IPS-11a (cell line): Measurements from ENCODE around the gene CELA3A.
"Not testable (repeated sequence)": the region's sequence is repeated elsewhere in the genome, so short reads cannot be mapped to it uniquely, and the experiment has no call there.

Experiments
- H3K4me3 ChIP-seq: one replicate; pipeline ENCODE4 v1.5.1; 2013; ENCODE audit warnings: low read depth, low read length, control low read depth

CELA3A gene

DNA sequence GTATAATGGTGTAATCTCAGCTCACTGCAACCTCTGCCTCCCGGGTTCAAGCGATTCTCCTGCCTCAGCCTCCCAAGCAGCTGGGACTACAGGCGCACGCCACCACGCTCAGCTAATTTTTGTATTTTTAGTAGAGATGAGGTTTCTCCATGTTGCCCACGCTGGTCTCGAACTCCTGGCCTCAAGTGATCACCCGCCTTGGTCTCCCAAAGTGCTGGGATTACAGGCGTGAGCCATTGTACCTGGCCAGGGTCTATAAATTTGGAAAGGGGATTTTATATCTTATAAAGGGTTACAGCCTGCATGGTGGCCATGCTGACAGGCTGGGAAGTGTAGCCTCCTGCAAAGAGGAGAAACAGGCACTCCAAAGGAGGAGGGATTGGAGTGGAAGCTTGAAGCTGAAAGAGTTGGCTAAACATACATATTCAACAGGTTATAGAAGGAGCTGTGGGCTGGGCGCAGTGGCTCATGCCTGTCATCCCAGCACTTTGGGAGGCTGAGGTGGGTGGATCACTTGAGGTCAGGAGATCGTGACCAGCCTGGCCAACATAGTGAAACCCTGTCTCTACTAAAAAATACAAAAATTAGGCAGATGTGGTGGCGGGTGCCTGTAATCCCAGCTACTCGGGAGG, 13.2 kb downstream of the CELA3A start:
- H3K4me3 ChIP-seq, result not testable (repeated sequence)

DNA sequence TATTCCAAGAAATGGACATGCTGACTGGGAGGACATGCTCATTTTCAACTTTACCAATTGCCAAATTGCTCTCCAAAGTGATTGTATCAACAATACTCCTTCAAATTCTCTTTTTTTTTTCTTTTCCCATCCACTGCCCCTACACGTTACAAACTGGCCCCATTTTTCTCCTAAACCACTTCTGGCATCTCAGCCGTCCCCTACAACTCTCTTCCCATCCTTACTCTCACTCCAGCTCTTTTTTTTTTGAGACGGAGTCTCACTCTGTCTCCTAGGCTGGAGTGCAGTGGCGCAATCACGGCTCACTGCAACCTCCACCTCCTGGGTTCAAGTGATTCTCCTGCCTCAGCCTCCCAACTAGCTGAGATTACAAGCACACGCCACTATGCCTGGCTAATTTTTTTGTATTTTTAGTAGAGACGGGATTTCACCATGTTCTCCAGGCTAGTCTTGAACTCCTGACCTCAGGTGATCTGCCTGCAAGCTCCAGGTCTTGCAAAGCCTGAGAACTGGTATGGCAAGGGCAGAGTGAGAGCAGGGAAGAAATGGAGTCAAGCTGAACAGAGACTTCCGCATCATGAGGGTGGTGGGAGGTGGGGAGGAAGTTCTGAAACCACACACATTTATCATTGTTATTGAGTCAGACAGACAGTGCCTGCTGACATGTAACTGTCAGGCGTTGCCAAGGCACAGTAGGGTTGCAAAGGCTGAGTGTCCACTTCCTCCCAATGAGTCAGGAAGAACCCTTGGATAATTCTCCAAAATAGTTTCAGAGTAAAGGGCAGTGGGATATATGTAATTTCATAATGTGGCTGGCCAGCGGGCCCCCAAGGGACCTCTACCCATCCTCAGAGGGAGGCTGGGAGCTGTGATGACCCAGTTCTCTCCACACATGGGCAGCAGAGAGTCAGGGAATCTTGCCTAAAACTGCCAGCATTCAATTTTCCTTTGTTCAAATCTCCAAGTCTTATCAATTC, 17.4 kb downstream of the CELA3A start:
- H3K4me3 ChIP-seq, result no peak overlapping the region

DNA sequence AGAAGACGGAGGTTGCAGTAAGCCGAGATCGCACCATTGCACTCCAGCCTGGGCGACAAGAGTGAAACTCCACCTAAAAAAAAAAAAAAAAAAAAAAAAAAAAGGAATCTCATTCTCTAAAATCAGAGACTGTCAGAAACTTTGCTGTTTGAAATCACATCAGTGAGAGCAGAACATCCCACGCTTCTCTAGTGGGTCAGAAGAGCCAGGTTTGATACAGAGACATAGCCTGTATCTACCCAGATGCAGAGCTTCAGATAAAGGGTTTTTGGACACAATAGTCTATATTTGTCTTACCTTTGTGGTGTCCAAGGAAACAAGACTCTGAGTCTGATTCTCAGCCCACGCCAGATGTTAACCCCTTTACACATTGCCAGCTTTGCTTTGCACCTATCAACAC, 19.6 kb downstream of the CELA3A start:
- H3K4me3 ChIP-seq, result no peak overlapping the region

DNA sequence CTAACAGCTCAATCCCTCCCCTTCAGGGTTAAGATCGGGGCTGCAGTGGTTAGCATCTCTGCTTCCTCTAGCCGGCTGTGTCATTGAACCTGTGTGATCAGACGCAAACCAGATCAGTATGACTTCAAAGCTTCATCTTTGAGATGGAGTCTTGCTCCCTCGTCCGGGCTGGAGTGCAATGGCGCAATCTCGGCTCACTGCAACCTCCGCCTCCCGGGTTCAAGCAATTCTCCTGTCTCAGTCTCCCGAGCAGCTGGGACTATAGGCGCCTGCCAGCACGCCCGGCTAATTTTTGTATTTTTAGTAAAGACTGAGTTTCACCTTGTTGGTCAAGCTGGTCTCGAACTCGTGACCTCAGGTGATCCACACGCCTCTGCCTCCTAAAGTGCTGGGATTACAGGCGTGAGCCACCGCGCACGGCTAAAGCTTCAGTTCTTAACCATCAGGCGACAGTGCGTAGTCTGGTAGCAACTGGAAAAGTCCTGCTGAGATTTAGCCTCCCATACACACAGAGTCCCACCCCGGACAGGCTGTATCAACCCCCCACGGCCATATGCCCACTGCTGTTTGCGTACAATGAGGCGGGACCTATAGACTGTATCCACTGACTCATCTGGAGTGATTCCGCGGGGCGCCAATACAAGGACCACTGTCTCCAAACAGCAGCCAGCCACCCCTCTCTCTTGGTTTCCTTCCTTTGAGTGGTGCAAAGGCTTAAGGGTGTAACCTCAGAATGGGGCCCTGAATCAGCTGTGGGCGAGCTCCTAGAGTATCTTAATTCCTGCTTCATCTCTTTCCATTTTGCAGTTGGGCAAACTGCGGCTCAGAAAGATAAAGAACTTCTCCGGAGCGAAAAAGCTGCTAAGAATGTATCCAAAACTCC, 23.3 kb downstream of the CELA3A start:
- H3K4me3 ChIP-seq, result peak overlapping the region; percentile 91

DNA sequence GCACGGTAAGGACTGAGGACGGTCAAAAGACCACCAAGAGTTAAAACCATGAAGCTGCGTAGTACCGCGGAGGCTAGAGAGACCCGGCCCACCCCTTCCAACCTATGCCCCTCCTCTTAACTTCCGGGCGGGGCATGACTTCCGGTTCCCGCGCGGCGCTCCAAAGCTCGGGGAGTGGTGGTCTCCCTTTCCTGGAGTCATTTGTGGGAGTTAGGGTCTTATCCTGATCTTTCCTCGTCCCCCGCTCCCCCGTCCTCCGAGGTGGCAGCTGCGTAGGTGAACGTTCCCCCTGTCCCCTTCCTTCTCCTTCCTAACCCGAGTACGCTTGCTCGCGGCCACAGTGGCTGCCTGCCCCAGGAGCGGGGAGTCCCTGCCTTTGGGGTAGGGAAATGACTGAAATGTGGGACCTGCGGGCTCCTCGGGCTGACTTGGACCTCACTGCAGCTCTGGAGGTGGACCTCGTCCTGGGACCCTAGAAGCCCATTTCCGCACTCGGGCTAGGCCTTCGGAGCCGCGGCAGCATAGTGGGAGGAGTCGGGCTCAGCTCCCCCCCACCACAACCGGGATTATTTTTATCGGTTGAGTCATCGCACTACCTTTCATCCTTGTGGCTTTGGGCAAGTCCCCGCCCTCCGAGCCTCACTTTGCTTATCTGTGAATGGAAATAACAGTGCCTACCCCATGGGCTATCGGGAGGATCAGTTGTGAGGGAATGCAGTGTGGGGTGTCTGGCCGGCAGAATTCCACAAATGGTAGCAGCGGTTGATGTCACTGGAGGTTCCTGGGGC, 24.1 kb downstream of the CELA3A start:
- peak overlapping the region; percentile 91 for H3K4me3 ChIP-seq

DNA sequence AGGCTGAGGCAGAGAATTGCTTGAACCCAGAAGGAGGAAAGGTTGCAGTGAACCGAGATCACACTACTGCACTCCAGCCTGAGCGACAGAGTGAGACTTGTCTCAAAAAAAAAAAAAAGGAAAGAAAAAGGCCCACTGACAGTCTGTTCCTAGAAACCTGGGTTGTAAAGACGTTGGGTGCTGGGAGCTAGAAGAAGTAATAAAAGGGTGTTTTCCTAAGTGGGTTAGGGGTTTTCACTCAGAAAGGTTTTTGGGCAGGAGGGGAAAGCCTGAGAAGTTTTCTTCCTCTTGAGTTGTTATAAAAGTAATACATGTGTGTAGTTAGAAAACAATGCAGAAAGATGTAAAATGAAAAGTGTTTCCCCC, 25.4 kb downstream of the CELA3A start:
- no peak overlapping the region for H3K4me3 ChIP-seq

DNA sequence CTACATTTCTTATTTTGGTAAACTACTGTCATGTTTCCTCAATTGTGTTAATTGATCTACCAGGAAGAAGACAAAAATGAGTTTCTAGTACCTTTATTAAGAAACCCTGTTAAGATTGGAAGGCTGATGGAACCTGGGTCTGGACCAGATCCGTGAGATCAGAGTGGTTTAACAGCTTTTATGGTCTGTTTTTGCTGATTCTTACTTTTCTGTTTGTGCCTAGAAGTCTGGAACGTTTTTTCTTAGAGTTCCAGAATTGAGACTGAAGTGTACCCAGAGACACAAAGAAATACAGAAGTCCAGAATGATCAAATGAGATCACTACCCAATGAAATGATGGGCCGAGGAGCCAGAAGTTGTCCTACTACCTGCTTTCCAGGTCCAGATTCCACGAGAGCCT, 28.6 kb downstream of the CELA3A start:
- H3K4me3 ChIP-seq, result no peak overlapping the region

DNA sequence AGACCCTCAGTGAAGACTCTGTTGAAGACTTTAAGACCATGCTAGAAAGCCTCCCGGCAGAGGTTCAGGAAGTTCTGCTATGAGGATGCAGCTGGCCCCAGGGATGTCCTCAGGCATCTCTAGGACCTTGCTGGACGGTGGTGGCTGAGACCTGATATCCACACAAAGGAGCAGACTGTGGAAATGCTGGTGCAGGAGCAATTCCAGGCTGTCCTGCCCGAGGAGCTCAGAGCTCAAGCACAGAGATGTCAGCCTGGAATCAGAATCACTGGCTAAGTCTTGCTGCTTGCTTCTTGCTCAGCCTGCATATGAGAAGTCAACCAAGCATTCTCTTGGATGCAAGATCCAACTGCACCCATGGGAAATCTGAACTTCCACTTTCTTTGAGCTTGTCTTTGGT, 29.0 kb downstream of the CELA3A start:
- no peak overlapping the region for H3K4me3 ChIP-seq

DNA sequence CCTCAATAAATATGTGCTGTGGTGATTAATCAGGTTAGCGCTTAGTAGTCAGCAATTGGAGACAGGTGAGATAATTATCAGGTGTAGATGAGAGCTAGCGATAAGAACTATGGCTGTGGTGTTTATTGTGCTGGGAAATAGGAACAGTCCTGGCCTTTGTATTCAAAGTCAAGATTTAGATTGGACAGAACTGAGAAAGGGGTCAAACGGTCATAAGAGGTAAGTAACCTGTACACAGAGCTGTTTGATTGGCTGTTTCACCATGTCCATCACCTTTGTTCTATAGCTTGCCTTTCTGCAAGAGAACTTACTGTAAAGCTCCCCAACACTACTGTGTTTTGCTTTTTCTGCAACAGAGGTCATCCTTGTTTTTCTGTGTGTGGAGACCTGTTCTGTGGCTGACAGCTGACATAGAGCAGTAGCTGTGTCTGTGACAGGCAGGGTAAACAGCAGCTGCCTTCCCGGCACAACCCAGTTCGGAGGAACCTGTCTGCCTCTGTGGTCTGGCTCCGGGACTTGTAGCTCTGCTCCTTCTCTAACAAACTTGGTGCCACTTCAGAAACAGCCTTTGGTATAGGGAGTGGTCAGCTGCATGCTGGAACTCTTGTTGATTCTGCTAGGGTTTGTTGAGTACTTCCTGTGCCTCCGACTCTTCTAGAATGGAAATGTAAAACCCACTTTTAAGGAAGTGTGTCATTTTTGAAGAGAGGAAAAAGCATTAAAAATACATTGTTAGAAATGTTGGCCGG, 29.9 kb downstream of the CELA3A start:
- no peak overlapping the region for H3K4me3 ChIP-seq

DNA sequence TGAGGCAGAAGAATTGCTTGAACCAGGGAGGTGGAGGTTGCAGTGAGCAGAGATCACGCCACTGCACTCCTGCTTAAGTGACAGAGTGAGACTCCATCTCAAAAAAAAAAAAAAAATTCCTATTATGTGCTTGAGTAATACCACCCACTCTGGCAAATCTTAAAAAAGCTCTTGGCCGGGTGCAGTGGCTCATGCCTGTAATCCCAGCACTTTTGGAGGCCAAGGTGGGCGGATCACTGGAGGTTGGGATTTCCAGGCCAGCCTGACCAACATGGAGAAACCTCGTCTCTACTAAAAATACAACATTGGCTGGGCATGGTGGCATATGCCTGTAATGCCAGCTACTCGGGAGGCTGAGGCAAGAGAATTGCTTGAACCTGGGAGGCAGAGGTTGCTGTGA, 33.4 kb downstream of the CELA3A start:
- not testable (repeated sequence) for H3K4me3 ChIP-seq

DNA sequence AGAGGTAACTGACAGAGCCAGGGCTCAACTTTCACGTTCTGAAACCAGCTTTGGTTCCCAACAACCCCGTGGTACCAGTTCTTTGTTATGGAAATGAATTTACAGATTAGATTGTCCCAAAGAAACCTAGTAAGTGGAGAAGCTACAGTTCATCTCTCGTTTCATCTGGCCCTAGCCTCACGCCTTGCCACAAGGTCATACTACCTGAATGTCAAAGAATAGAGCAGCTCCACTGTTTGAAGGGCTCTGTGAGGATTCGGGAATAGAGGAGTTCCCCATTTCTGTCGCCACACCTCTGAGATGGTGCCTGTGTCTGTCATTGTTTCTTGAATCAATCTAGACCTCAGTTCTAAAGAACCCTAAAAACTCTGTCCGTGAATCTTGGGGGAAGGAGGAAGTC, 36.1 kb downstream of the CELA3A start:
- no peak overlapping the region for H3K4me3 ChIP-seq

DNA sequence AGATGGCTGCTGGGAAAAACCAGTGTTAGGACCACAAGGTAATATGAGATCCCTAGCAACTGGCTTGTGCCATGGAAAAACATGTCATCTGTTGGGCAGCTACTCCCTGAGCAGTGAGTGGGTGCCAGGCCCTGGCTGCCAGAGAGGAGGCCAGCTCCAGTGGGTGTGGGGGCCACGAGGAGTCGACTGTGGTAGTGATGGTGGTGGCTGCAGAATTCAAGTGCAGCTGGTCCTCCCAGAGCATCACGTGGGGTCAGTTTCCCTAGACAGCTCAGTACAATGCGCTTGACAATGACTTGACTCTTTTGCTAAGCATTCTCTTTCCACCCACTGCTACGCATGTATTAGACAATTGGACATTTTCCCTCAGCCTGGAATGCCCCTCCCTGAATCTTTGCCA, 36.6 kb downstream of the CELA3A start:
- no peak overlapping the region for H3K4me3 ChIP-seq

DNA sequence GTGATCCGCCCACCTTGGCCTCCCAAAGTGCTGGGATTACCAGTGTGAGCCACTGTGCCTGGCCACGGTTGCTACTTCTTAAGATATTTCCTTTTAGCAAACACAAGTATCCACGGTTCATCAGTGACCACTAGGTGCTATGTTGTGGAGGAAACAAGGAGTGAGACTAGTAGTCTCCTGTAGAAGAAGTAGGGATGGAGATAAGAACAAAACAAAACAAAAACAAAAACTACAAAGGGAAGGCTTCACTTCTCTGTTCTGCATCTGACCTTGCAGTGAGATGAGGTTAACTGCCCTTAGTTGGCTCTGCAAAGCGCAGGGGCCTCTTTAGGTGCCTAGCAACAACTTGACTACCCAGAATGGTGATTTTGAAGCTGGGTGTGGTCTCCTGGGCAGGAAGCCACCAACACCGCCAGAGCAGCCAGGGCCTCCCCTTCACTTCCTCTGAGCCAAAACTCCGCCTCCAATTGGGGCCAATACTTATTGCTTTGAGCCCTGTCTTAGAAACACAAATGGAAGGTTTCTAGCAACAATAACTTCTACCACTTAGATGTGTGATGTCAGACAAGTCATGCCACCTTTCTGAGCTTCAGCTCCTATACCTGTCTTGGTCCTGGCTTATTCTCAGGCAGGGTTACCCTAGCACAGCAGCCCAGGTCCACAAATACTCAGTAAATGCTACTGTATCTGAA, 38.3 kb downstream of the CELA3A start:
- H3K4me3 ChIP-seq, result no peak overlapping the region

DNA sequence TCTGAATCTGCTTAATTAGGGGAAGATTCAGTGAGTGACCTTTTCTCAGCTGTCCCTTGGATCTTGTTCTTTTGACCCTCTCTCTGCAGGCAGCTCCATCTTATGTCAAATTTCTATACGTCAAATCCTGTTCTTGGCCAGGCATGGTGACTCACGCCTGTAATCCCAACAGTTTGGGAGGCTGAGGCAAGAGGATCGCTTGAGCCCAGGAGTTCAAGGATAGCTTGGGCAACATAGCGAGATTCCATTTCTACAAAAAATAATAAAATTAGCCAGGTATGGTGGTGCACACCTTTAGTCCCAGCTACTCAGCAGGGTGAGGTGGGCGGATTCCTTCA, 38.8 kb downstream of the CELA3A start:
- H3K4me3 ChIP-seq, result no peak overlapping the region

DNA sequence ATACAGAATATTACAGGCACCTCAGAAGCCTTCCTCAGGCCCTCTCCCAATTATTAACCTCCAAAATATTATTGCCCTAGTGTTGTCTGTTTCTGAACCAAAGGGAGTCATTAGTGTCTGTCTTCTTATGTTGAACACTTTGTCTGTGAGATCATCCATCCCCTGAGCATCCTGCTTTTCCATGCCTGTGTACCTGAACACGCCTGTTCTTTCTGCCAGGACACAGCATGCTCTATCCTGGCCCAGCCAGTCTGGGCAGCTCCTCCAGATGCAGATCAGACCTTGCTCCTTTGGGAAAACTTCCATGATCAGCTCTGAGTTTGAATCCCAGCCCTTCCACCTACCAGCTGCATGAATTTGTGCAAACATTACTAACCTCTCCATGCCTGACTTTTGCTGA, 40.0 kb downstream of the CELA3A start:
- H3K4me3 ChIP-seq, result no peak overlapping the region

DNA sequence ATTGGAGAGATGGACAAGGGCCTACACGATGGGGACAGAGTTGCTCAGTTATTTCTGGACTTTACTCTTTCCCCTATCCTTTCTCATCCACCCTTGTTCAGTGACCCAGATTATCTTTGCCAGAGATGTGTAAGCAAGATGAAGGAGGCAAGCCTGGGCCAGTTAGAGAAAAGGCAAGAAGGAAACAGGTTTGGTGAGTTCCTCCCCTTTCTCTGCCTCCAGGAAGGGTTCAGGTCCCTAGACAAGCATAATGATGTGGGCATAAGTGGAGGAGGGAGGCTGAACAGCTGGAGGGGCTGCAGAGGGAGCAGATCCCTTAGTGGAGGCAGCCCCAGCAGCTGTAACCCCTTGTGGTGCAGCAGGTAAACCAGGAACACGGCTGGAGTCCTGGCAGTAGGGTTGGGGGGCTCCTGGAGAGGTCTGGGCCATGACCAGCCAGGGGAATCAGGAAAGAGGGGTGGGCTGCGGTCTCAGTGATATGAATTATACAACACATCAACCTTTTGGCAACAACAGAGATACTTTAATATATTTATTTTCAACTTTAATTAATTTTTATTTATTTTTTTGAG, 41.8 kb downstream of the CELA3A start:
- H3K4me3 ChIP-seq, result no peak overlapping the region

DNA sequence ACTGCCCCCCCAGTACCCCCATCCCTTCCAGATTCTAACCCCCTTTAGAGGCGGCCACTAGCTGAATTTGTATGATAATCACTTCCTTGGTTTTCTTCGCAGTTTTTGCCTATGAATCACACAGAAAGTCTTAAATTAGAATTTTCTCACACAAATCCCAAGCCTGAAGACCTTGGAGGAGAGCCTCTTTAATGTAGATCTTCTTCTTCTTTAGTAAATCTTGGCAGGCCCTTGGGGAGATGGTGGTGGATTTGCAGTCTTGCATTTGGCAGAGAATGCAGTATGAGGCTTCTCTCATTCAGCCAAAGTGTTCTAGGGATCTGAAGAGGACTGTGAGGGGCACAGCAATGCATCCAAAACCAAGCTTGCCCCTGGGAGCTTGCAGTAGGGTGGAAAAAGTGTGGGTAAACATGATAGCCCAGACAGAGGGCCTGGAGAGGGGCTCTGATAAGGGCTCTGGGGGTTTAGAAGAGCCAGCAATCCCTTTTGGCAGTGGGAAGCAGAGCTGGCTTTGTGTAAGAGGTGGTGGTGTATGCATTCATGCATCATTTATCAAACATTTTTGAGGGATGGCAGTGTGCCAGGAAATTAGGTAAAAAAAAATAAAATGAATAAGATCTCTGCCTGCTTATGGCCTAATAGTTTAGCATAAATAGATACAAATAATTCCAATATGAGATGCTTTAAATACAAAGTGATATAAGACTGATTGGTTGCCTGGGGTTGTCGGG, 43.4 kb downstream of the CELA3A start:
- H3K4me3 ChIP-seq, result no peak overlapping the region

DNA sequence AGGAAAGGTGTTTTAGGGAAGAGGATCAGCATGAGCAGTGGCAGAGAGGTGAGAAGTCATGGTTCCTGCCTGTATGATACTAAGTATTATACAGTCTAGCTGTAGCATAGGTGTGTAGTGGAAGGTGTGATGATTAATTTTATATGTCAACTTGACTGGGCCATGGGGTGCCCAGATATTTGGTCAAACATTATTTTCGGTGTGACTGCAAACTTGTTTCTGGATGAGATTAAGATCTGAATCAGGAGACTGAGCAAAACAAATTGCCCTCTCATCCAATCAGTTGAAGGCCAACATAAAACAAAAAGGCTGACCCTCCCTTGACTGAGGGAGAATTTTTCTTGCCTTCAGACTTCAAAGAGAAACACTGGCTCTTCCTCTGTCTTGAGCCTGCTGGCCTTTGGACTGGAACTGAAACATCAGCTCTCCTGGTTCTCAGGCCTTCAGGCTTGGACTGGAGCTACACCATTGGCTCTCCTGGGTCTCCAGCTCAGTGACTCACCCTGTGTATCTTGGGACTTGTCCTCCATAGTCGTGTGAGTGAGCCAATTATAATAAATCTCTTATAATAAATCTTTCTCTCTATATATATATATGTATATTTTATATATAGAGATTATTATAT, 44.3 kb downstream of the CELA3A start:
- no peak overlapping the region for H3K4me3 ChIP-seq
